HEK293 (cell line): ENCODE results near the gene RASA3.

ENCODE experiments used
- CTCF ChIA-PET: fragments of 350-600 bp; formaldehyde crosslinking; extraction: SDS; loops from one replicate; lab custom pipeline; 2021; ENCODE audit warnings: antibody characterized with exemption; lab: Yijun Ruan, JAX
- POLR2A ChIA-PET: fragments of 300-600 bp; formaldehyde crosslinking; extraction: SDS; loops from one replicate; lab custom pipeline; 2020; ENCODE audit warnings: antibody characterized with exemption, inconsistent platforms; lab: Yijun Ruan, JAX
- H3K27ac ChIP-seq: fragments of 200-500 bp; sonication (Bioruptor generic); 2 replicates; pipeline ENCODE4 v1.5.1; 2014; ENCODE audit warnings: low read depth, low read length, control low read depth, inconsistent platforms; ENCODE audit errors: extremely low read depth
- H3K36me3 ChIP-seq, 2 experiments: fragments of 200-500 bp in 1 of 2; sonication (Bioruptor generic) in 1 of 2; 1 replicate in 1 of 2; 2 replicates in 1 of 2; pipeline ENCODE4 v1.5.1; 2014 to 2017; ENCODE audit warnings: inconsistent platforms in 2 of 2, low read length in 2 of 2; ENCODE audit not compliant: control insufficient read depth in 2 of 2, insufficient read depth in 1 of 2
- H3K4me1 ChIP-seq: fragments of 200-500 bp; sonication (Bioruptor generic); 2 replicates; pipeline ENCODE4 v1.5.1; 2014; ENCODE audit warnings: mild to moderate bottlenecking, low read length, inconsistent platforms; ENCODE audit not compliant: control insufficient read depth, insufficient read depth
- H3K4me3 ChIP-seq: 2 replicates; pipeline ENCODE4 v1.5.1; 2011; ENCODE audit warnings: low read depth, mild to moderate bottlenecking, control low read depth, low read length, moderate library complexity
- H3K9me3 ChIP-seq: fragments of 200-500 bp; sonication (Bioruptor generic); 2 replicates; pipeline ENCODE4 v1.5.1; 2014; ENCODE audit warnings: low read depth, low read length, inconsistent platforms; ENCODE audit not compliant: control insufficient read depth, insufficient read depth
- KLF16 ChIP-seq: fragments of 450-650 bp; formaldehyde crosslinking; IDR thresholded peaks from 2 replicates; pipeline ENCODE4 v1.5.1; 2017; ENCODE audit warnings: missing biosample characterization, missing genetic modification characterization
- OVOL3 ChIP-seq: fragments of 450-650 bp; formaldehyde crosslinking; IDR thresholded peaks from 2 replicates; pipeline ENCODE4 v1.5.1; 2016; ENCODE audit warnings: missing biosample characterization, missing genetic modification characterization
- SALL2 ChIP-seq: fragments of 450-650 bp; formaldehyde crosslinking; IDR thresholded peaks from 2 replicates; pipeline ENCODE4 v1.5.0; 2017; ENCODE audit warnings: missing biosample characterization, mild to moderate bottlenecking, missing genetic modification characterization, borderline replicate concordance
- YY2 ChIP-seq: fragments of 450-650 bp; formaldehyde crosslinking; IDR thresholded peaks from 2 replicates; pipeline ENCODE4 v1.5.1; 2016; ENCODE audit warnings: missing biosample characterization, missing genetic modification characterization
- ZEB2 ChIP-seq: fragments of 450-650 bp; formaldehyde crosslinking; IDR thresholded peaks from 2 replicates; pipeline ENCODE4 v1.5.1; 2016; ENCODE audit warnings: missing biosample characterization, missing genetic modification characterization
- ZNF138 ChIP-seq: fragments of 450-650 bp; formaldehyde crosslinking; IDR thresholded peaks from 2 replicates; pipeline ENCODE4 v1.5.1; 2016; ENCODE audit warnings: missing biosample characterization, missing genetic modification characterization, borderline replicate concordance
- ZNF175 ChIP-seq: fragments of 450-650 bp; formaldehyde crosslinking; IDR thresholded peaks from 2 replicates; pipeline ENCODE4 v1.5.1; 2016; ENCODE audit warnings: missing biosample characterization, missing genetic modification characterization
- ZNF274 ChIP-seq, 2 experiments: fragments of 200-500 bp in 1 of 2; fragments of 450-650 bp in 1 of 2; sonication (Bioruptor generic) in 1 of 2; formaldehyde crosslinking in 1 of 2; IDR thresholded peaks; 2 replicates each; pipeline versions ENCODE4 v1.5.1 to v1.6.1; 2014 to 2016; ENCODE audit warnings: borderline replicate concordance in 1 of 2, inconsistent platforms in 1 of 2, low read length in 1 of 2, missing biosample characterization in 1 of 2, missing genetic modification characterization in 1 of 2
- ZNF366 ChIP-seq: fragments of 450-650 bp; formaldehyde crosslinking; conservative IDR thresholded peaks from 2 replicates; pipeline ENCODE4 v1.5.1; 2016; ENCODE audit warnings: missing biosample characterization, missing genetic modification characterization
- ZNF555 ChIP-seq: fragments of 450-650 bp; formaldehyde crosslinking; conservative IDR thresholded peaks from 2 replicates; pipeline ENCODE4 v1.5.1; 2017; ENCODE audit warnings: missing biosample characterization, mild to moderate bottlenecking, missing genetic modification characterization, inconsistent platforms
- ZSCAN16 ChIP-seq: fragments of 450-650 bp; formaldehyde crosslinking; IDR thresholded peaks from 2 replicates; pipeline ENCODE4 v1.5.1; 2016; ENCODE audit warnings: missing biosample characterization, missing genetic modification characterization
- TF ChIP-seq, protein P1 (sequence below): fragments of 450-650 bp; IDR thresholded peaks from 2 replicates; pipeline ENCODE4 v1.5.1; 2018; ENCODE audit warnings: missing biosample characterization, mild to moderate bottlenecking, missing genetic modification characterization
- TF ChIP-seq, protein P2 (sequence below): fragments of 450-650 bp; formaldehyde crosslinking; IDR thresholded peaks from 2 replicates; pipeline ENCODE4 v1.5.1; 2016; ENCODE audit warnings: missing biosample characterization, missing genetic modification characterization, borderline replicate concordance
- TF ChIP-seq, protein P3 (sequence below): fragments of 450-650 bp; formaldehyde crosslinking; IDR thresholded peaks from 2 replicates; pipeline ENCODE4 v1.5.1; 2016; ENCODE audit warnings: missing biosample characterization, missing genetic modification characterization
- TF ChIP-seq, protein P4 (sequence below): fragments of 450-650 bp; formaldehyde crosslinking; IDR thresholded peaks from 2 replicates; pipeline ENCODE4 v1.5.1; 2016; ENCODE audit warnings: missing biosample characterization, missing genetic modification characterization
- TF ChIP-seq, protein P5 (sequence below): fragments of 450-650 bp; formaldehyde crosslinking; IDR thresholded peaks from 2 replicates; pipeline ENCODE4 v1.5.1; 2016; ENCODE audit warnings: missing biosample characterization, missing genetic modification characterization
- TF ChIP-seq, protein P6 (sequence below): fragments of 450-650 bp; formaldehyde crosslinking; conservative IDR thresholded peaks from 2 replicates; pipeline ENCODE4 v1.5.1; 2016; ENCODE audit warnings: low read depth, missing biosample characterization, missing genetic modification characterization

Gene RASA3

DNA sequence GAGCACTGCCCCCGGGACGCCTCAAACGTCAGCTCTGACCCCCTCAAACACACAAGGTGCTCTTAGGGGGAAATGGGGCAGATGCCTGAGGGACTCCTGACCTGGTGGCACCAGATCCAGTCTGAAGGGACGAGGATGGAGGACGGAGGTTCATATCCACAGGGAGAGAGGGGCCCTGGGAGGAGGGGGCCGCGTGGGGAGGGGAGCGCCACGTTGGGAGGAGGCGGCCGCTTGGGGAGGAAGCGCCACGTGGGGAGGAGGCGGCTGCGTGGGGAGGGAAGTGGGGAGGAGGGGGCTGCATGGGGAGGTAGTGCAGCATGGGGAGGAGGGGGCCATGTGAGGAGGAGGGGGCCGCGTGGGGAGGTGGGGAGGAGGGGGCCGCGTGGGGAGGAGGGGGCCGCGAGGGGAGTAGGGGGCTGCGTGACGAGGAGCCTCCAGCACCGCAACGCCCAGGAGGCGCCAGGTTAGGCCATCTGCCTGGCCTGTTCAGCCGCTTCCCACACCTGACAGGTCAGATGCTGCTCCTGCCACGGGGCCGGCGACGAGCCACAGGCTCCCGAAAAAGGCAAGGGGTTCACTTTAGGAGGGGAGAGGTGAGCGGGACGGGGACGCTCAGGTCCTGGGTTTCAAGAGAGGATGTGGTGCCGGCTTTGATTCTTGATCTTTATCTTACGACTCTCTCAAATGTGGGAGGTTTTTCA, 121.9 kb downstream of the RASA3 start:
- CTCF ChIA-PET: no interaction called here
- TF ChIP-seq ZNF274 (IDR thresholded peaks at IDR 0.05; ENCODE audit: low read length) (no peak), ZNF274 (tag by site-specific recombination; IDR thresholded peaks at IDR 0.05; ENCODE audit: borderline replicate concordance) (no peak), ZNF138 (tag by site-specific recombination) (no peak), SALL2 (tag by site-specific recombination) (no peak), ZEB2 (no peak), KLF16 (tag by site-specific recombination) (no peak), ZNF366 (tag by site-specific recombination) (no peak), ZNF555 (tag by site-specific recombination) (no peak), YY2 (tag by site-specific recombination) (no peak), OVOL3 (no peak), ZSCAN16 (tag by site-specific recombination) (no peak), ZNF175 (tag by site-specific recombination) (no peak)
- TF ChIP-seq, protein P1, sequence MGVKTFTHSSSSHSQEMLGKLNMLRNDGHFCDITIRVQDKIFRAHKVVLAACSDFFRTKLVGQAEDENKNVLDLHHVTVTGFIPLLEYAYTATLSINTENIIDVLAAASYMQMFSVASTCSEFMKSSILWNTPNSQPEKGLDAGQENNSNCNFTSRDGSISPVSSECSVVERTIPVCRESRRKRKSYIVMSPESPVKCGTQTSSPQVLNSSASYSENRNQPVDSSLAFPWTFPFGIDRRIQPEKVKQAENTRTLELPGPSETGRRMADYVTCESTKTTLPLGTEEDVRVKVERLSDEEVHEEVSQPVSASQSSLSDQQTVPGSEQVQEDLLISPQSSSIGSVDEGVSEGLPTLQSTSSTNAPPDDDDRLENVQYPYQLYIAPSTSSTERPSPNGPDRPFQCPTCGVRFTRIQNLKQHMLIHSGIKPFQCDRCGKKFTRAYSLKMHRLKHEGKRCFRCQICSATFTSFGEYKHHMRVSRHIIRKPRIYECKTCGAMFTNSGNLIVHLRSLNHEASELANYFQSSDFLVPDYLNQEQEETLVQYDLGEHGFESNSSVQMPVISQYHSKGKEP (tag by site-specific recombination): no peak
- TF ChIP-seq, protein P2, sequence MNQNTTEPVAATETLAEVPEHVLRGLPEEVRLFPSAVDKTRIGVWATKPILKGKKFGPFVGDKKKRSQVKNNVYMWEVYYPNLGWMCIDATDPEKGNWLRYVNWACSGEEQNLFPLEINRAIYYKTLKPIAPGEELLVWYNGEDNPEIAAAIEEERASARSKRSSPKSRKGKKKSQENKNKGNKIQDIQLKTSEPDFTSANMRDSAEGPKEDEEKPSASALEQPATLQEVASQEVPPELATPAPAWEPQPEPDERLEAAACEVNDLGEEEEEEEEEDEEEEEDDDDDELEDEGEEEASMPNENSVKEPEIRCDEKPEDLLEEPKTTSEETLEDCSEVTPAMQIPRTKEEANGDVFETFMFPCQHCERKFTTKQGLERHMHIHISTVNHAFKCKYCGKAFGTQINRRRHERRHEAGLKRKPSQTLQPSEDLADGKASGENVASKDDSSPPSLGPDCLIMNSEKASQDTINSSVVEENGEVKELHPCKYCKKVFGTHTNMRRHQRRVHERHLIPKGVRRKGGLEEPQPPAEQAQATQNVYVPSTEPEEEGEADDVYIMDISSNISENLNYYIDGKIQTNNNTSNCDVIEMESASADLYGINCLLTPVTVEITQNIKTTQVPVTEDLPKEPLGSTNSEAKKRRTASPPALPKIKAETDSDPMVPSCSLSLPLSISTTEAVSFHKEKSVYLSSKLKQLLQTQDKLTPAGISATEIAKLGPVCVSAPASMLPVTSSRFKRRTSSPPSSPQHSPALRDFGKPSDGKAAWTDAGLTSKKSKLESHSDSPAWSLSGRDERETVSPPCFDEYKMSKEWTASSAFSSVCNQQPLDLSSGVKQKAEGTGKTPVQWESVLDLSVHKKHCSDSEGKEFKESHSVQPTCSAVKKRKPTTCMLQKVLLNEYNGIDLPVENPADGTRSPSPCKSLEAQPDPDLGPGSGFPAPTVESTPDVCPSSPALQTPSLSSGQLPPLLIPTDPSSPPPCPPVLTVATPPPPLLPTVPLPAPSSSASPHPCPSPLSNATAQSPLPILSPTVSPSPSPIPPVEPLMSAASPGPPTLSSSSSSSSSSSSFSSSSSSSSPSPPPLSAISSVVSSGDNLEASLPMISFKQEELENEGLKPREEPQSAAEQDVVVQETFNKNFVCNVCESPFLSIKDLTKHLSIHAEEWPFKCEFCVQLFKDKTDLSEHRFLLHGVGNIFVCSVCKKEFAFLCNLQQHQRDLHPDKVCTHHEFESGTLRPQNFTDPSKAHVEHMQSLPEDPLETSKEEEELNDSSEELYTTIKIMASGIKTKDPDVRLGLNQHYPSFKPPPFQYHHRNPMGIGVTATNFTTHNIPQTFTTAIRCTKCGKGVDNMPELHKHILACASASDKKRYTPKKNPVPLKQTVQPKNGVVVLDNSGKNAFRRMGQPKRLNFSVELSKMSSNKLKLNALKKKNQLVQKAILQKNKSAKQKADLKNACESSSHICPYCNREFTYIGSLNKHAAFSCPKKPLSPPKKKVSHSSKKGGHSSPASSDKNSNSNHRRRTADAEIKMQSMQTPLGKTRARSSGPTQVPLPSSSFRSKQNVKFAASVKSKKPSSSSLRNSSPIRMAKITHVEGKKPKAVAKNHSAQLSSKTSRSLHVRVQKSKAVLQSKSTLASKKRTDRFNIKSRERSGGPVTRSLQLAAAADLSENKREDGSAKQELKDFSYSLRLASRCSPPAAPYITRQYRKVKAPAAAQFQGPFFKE (tag by site-specific recombination): no peak
- TF ChIP-seq, protein P3, sequence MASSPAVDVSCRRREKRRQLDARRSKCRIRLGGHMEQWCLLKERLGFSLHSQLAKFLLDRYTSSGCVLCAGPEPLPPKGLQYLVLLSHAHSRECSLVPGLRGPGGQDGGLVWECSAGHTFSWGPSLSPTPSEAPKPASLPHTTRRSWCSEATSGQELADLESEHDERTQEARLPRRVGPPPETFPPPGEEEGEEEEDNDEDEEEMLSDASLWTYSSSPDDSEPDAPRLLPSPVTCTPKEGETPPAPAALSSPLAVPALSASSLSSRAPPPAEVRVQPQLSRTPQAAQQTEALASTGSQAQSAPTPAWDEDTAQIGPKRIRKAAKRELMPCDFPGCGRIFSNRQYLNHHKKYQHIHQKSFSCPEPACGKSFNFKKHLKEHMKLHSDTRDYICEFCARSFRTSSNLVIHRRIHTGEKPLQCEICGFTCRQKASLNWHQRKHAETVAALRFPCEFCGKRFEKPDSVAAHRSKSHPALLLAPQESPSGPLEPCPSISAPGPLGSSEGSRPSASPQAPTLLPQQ (tag by site-specific recombination): no peak
- TF ChIP-seq, protein P4, sequence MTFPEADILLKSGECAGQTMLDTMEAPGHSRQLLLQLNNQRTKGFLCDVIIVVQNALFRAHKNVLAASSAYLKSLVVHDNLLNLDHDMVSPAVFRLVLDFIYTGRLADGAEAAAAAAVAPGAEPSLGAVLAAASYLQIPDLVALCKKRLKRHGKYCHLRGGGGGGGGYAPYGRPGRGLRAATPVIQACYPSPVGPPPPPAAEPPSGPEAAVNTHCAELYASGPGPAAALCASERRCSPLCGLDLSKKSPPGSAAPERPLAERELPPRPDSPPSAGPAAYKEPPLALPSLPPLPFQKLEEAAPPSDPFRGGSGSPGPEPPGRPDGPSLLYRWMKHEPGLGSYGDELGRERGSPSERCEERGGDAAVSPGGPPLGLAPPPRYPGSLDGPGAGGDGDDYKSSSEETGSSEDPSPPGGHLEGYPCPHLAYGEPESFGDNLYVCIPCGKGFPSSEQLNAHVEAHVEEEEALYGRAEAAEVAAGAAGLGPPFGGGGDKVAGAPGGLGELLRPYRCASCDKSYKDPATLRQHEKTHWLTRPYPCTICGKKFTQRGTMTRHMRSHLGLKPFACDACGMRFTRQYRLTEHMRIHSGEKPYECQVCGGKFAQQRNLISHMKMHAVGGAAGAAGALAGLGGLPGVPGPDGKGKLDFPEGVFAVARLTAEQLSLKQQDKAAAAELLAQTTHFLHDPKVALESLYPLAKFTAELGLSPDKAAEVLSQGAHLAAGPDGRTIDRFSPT (tag by site-specific recombination): no peak
- TF ChIP-seq, protein P5, sequence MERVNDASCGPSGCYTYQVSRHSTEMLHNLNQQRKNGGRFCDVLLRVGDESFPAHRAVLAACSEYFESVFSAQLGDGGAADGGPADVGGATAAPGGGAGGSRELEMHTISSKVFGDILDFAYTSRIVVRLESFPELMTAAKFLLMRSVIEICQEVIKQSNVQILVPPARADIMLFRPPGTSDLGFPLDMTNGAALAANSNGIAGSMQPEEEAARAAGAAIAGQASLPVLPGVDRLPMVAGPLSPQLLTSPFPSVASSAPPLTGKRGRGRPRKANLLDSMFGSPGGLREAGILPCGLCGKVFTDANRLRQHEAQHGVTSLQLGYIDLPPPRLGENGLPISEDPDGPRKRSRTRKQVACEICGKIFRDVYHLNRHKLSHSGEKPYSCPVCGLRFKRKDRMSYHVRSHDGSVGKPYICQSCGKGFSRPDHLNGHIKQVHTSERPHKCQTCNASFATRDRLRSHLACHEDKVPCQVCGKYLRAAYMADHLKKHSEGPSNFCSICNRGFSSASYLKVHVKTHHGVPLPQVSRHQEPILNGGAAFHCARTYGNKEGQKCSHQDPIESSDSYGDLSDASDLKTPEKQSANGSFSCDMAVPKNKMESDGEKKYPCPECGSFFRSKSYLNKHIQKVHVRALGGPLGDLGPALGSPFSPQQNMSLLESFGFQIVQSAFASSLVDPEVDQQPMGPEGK: no peak
- TF ChIP-seq, protein P6, sequence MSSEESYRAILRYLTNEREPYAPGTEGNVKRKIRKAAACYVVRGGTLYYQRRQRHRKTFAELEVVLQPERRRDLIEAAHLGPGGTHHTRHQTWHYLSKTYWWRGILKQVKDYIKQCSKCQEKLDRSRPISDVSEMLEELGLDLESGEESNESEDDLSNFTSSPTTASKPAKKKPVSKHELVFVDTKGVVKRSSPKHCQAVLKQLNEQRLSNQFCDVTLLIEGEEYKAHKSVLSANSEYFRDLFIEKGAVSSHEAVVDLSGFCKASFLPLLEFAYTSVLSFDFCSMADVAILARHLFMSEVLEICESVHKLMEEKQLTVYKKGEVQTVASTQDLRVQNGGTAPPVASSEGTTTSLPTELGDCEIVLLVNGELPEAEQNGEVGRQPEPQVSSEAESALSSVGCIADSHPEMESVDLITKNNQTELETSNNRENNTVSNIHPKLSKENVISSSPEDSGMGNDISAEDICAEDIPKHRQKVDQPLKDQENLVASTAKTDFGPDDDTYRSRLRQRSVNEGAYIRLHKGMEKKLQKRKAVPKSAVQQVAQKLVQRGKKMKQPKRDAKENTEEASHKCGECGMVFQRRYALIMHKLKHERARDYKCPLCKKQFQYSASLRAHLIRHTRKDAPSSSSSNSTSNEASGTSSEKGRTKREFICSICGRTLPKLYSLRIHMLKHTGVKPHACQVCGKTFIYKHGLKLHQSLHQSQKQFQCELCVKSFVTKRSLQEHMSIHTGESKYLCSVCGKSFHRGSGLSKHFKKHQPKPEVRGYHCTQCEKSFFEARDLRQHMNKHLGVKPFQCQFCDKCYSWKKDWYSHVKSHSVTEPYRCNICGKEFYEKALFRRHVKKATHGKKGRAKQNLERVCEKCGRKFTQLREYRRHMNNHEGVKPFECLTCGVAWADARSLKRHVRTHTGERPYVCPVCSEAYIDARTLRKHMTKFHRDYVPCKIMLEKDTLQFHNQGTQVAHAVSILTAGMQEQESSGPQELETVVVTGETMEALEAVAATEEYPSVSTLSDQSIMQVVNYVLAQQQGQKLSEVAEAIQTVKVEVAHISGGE (tag by site-specific recombination): no peak

More for the DNA sequence above, 121.9 kb downstream of the RASA3 start:
- H3K4me3 ChIP-seq: no peak overlapping the region
- POLR2A ChIA-PET: no interaction called here
- no peaks in the 10 kb centered on the region for H3K9me3 ChIP-seq
- H3K27ac ChIP-seq: no peak overlapping the region
- no peaks in the 10 kb centered on the region for H3K36me3 ChIP-seq
- no peaks in the 10 kb centered on the region for H3K4me1 ChIP-seq
